RWPE2 (cell line): ENCODE data around the gene SMIM45.

Experiments
- ATAC-seq: fragments of 200-7000 bp; cut with Tn5 transposase; 3 replicates; pipeline ENCODE4 v1.9.1; 2021; ENCODE audit warnings: low read depth
- DNase-seq: peaks from one replicate; pipeline ENCODE4 v3.0.0-alpha.2; 2020; ENCODE audit warnings: low spot score
- H3K27ac ChIP-seq: fragments of 450-650 bp; 2 replicates; pipeline ENCODE4 v1.5.1; 2017; ENCODE audit warnings: mild to moderate bottlenecking; ENCODE audit not compliant: poor library complexity, severe bottlenecking
- H3K27me3 ChIP-seq: fragments of 250-450 bp; sonication (Bioruptor Pico); 2 replicates; pipeline ENCODE4 v1.5.1; 2021; ENCODE audit warnings: mild to moderate bottlenecking, moderate library complexity; ENCODE audit not compliant: insufficient read depth, poor library complexity, severe bottlenecking
- H3K36me3 ChIP-seq: fragments of 250-450 bp; sonication (Bioruptor Pico); 2 replicates; pipeline ENCODE4 v1.5.1; 2020; ENCODE audit warnings: low read depth, mild to moderate bottlenecking, moderate library complexity
- H3K4me1 ChIP-seq: fragments of 250-450 bp; sonication (Bioruptor Pico); 2 replicates; pipeline ENCODE4 v1.5.1; 2021; ENCODE audit warnings: mild to moderate bottlenecking, moderate library complexity; ENCODE audit not compliant: insufficient read depth, poor library complexity, severe bottlenecking
- H3K4me3 ChIP-seq: fragments of 250-450 bp; sonication (Bioruptor Pico); 2 replicates; pipeline ENCODE4 v1.5.1; 2021; ENCODE audit warnings: mild to moderate bottlenecking, moderate library complexity; ENCODE audit not compliant: severe bottlenecking
- H3K9me3 ChIP-seq: fragments of 250-450 bp; sonication (Bioruptor Pico); 2 replicates; pipeline ENCODE4 v1.5.1; 2021; ENCODE audit warnings: mild to moderate bottlenecking, moderate library complexity; ENCODE audit not compliant: severe bottlenecking
- CTCF ChIP-seq: fragments of 450-650 bp; IDR thresholded peaks from one replicate; pipeline ENCODE4 v1.5.1; 2017; ENCODE audit warnings: mild to moderate bottlenecking, moderate library complexity; ENCODE audit not compliant: poor library complexity, severe bottlenecking

The SMIM45 gene

GRCh38 chr22:41971431-41971830 lies 19.5 kb downstream of the SMIM45 start:
- no peaks in the 10 kb centered on the region for H3K9me3 ChIP-seq
- H3K27ac ChIP-seq = no peak overlapping the region
- TF ChIP-seq CTCF = no peak
- DNase-seq = no peak
- peaks cover 16% of the 10 kb centered on the region for H3K27me3 ChIP-seq
- H3K36me3 ChIP-seq = no peaks in the 10 kb centered on the region
- no peak overlapping the region for H3K4me3 ChIP-seq
- H3K4me1 ChIP-seq = no peaks in the 10 kb centered on the region
- ATAC-seq = no peak

GRCh38 chr22:41974691-41975290 lies 22.8 kb downstream of the SMIM45 start:
- ATAC-seq = no peak
- Histone ChIP-seq H3K27me3 (peaks cover 27% of the 10 kb centered on the region), H3K4me3 (no peak overlapping the region), H3K9me3 (no peaks in the 10 kb centered on the region), H3K4me1 (no peaks in the 10 kb centered on the region), H3K27ac (no peak overlapping the region), H3K36me3 (no peaks in the 10 kb centered on the region)
- no peak for TF ChIP-seq CTCF
- DNase-seq = no peak

GRCh38 chr22:41975299-41976069 lies 23.5 kb downstream of the SMIM45 start:
- DNase-seq (no peak), ATAC-seq (no peak)
- no peak for TF ChIP-seq CTCF
- Histone ChIP-seq H3K9me3 (no peaks in the 10 kb centered on the region), H3K27me3 (peaks cover 27% of the 10 kb centered on the region), H3K4me1 (no peaks in the 10 kb centered on the region), H3K27ac (no peak overlapping the region), H3K36me3 (no peaks in the 10 kb centered on the region), H3K4me3 (no peak overlapping the region)

GRCh38 chr22:41976070-41976901 lies 24.3 kb downstream of the SMIM45 start:
- H3K27me3 ChIP-seq = peaks cover 27% of the 10 kb centered on the region
- no peaks in the 10 kb centered on the region for H3K4me1 ChIP-seq
- no peak overlapping the region for H3K27ac ChIP-seq
- ATAC-seq (peak; percentile 37), DNase-seq (no peak)
- H3K36me3 ChIP-seq = no peaks in the 10 kb centered on the region
- H3K9me3 ChIP-seq = no peaks in the 10 kb centered on the region
- TF ChIP-seq CTCF = no peak
- peak overlapping the region; percentile 38 for H3K4me3 ChIP-seq
